HFFc6 (cell line): ENCODE data around the gene FILIP1L. TPM values are rescaled to one million over a fixed set of nuclear protein-coding genes. Genes with fewer than 3 reads are reported as not detected.

ENCODE experiments used
- DNase-seq: peaks from one replicate; pipeline ENCODE4 v3.0.0-alpha.2; 2018
- H3K27ac Mint-ChIP-seq: 2 replicates; pipeline ENCODE4 v1.8.0; 2020; ENCODE audit warnings: mild to moderate bottlenecking, mixed read lengths
- H3K27me3 Mint-ChIP-seq: 2 replicates; pipeline ENCODE4 v1.8.0; 2021; ENCODE audit warnings: mild to moderate bottlenecking, moderate library complexity, mixed read lengths; ENCODE audit not compliant: insufficient read depth
- H3K36me3 Mint-ChIP-seq: 2 replicates; pipeline ENCODE4 v1.8.0; 2021; ENCODE audit warnings: low read depth, mixed read lengths
- H3K4me1 Mint-ChIP-seq: 2 replicates; pipeline ENCODE4 v1.8.0; 2020; ENCODE audit warnings: low read depth, mixed read lengths
- H3K4me3 Mint-ChIP-seq: 2 replicates; pipeline ENCODE4 v1.8.0; 2020; ENCODE audit warnings: mild to moderate bottlenecking, moderate library complexity, mixed read lengths
- H3K9me3 Mint-ChIP-seq: 2 replicates; pipeline ENCODE4 v1.8.0; 2020; ENCODE audit warnings: mild to moderate bottlenecking, mixed read lengths
- CTCF ChIP-seq: fragments of 200-600 bp; sonication (generic); IDR thresholded peaks from 2 replicates; pipeline ENCODE4 v1.5.0; 2021; ENCODE audit warnings: antibody characterized with exemption, mild to moderate bottlenecking
- total RNA-seq, 6 experiments: library from RNA; stranded (reverse); fragmentation: NEBNext Ultra II Directional; extraction: Animal tissue kit (Norgen Biotek cat#: 25700); gene quantifications; 2 replicates in 1 of 6; 3 replicates in 5 of 6; pipeline ENCODE4 v1.2.3, GENCODE V29; 2021

FILIP1L gene
- total RNA-seq, 6 experiments from 2014 or later: 37.8 to 54.7 (median 48.2) TPM

GRCh38 chr3:99872923-99873254 is 241.4 kb downstream of the FILIP1L start:
- H3K27ac Mint-ChIP-seq: peak overlapping the region; percentile 69; the same call in 1 of the 2 replicates
- no peak for DNase-seq
- no peaks in the 10 kb centered on the region; the same call in 1 of the 2 replicates for H3K27me3 Mint-ChIP-seq
- no peak for TF ChIP-seq CTCF
- peak overlapping the region; percentile 89 for H3K4me3 Mint-ChIP-seq
- peaks cover 81% of the 10 kb centered on the region for H3K4me1 Mint-ChIP-seq
- H3K36me3 Mint-ChIP-seq: peaks cover 70% of the 10 kb centered on the region
- H3K9me3 Mint-ChIP-seq: no peaks in the 10 kb centered on the region

- Mint-ChIP-seq H3K27ac (peak overlapping the region; percentile 69), H3K9me3 (no peaks in the 10 kb centered on the region), H3K36me3 (peaks cover 84% of the 10 kb centered on the region), H3K4me3 (peak overlapping the region; percentile 89), H3K27me3 (no peaks in the 10 kb centered on the region; the same call in 1 of the 2 replicates), H3K4me1 (peaks cover 81% of the 10 kb centered on the region)
- no peak for DNase-seq
- TF ChIP-seq CTCF: no peak
Observed at GRCh38 chr3:99871231-99872045, 242.9 kb downstream of the FILIP1L start.

- DNase-seq: no peak
- Mint-ChIP-seq H3K4me3 (no peak overlapping the region), H3K36me3 (peaks cover 90% of the 10 kb centered on the region), H3K9me3 (no peaks in the 10 kb centered on the region), H3K4me1 (peaks cover 86% of the 10 kb centered on the region), H3K27me3 (no peaks in the 10 kb centered on the region; the same call in 1 of the 2 replicates), H3K27ac (peak overlapping the region; percentile 41; the same call in 1 of the 2 replicates)
- no peak for TF ChIP-seq CTCF
Observed at GRCh38 chr3:99870712-99871111, 243.6 kb downstream of the FILIP1L start.

- Mint-ChIP-seq H3K9me3 (no peaks in the 10 kb centered on the region), H3K36me3 (peaks cover 89% of the 10 kb centered on the region), H3K27ac (peak overlapping the region; percentile 41), H3K27me3 (no peaks in the 10 kb centered on the region), H3K4me1 (peaks cover 97% of the 10 kb centered on the region), H3K4me3 (no peak overlapping the region)
- TF ChIP-seq CTCF: no peak
- no peak for DNase-seq
Observed at GRCh38 chr3:99869621-99870020, 244.7 kb downstream of the FILIP1L start.

GRCh38 chr3:99868311-99868646 is 246.0 kb downstream of the FILIP1L start:
- Mint-ChIP-seq H3K27ac (peak overlapping the region; percentile 92), H3K4me1 (peaks cover 100% of the 10 kb centered on the region), H3K36me3 (peaks cover 88% of the 10 kb centered on the region), H3K9me3 (no peaks in the 10 kb centered on the region), H3K4me3 (no peak overlapping the region), H3K27me3 (no peaks in the 10 kb centered on the region; the same call in 1 of the 2 replicates)
- no peak for DNase-seq
- TF ChIP-seq CTCF: no peak
